Ascending aorta (tissue), 2 donors: Measurements from ENCODE around the gene IZUMO1. TPM values are rescaled to one million over a fixed set of nuclear protein-coding genes. Genes with fewer than 3 reads are reported as not detected.
A peak's percentile ranks its signal among the peaks of the same experiment; 100 is the strongest.

Experiments
- DNase-seq, 2 donors: peaks; one replicate each; pipeline ENCODE4 v3.0.0-alpha.2; 2019; ENCODE audit warnings: low spot score in 2 of 2
- H3K27ac ChIP-seq, 2 donors: fragments of 200-600 bp; sonication (generic); one replicate each; pipeline ENCODE4 v1.5.1; 2016 to 2017; ENCODE audit warnings: mild to moderate bottlenecking in 1 of 2
- H3K27me3 ChIP-seq: fragments of 200-600 bp; sonication (generic); one replicate; pipeline ENCODE4 v1.5.1; 2017
- H3K36me3 ChIP-seq, 2 donors: fragments of 200-600 bp; sonication (generic); one replicate each; pipeline ENCODE4 v1.5.1; 2016
- H3K4me1 ChIP-seq, 2 donors: fragments of 200-600 bp; sonication (generic); one replicate each; pipeline ENCODE4 v1.5.1; 2016 to 2017; ENCODE audit warnings: mild to moderate bottlenecking in 1 of 2
- H3K4me3 ChIP-seq, 2 donors: fragments of 200-600 bp; sonication (generic); one replicate each; pipeline ENCODE4 v1.5.1; 2016 to 2017; ENCODE audit warnings: mild to moderate bottlenecking in 1 of 2
- H3K9me3 ChIP-seq, 2 donors: fragments of 200-600 bp; sonication (generic); one replicate each; pipeline ENCODE4 v1.5.1; 2016
- CTCF ChIP-seq, 3 experiments: fragments of 200-600 bp in 2 of 3; fragments of 450-650 bp in 1 of 3; sonication (generic) in 2 of 3; IDR thresholded peaks; one replicate each; pipeline ENCODE4 v1.5.1; 2016 to 2019; ENCODE audit warnings: antibody characterized with exemption in 3 of 3, mild to moderate bottlenecking in 1 of 3, moderate library complexity in 1 of 3
- intact Hi-C: fragments of 100-400 bp; cut with DNase I; formaldehyde crosslinking; loops from one replicate; pipeline ENCODE4 v1.15.1; 2023
- total RNA-seq: library from RNA; depleted of rRNA; stranded (reverse); fragments of >200 nt; gene quantifications from one replicate; pipeline ENCODE4 v1.1.0, GENCODE V29; 2016

Gene IZUMO1
- total RNA-seq, 1 donor from 2014 or later, result not detected

GRCh38 chr19:48714759-48715675, 31.7 kb downstream of the IZUMO1 start:
- peaks cover 15 to 20% of the 10 kb centered on the region in 2 donors for H3K4me1 ChIP-seq
- H3K4me3 ChIP-seq, result peak overlapping the region; percentile 42 to 75
- no peaks in the 10 kb centered on the region for H3K27me3 ChIP-seq
- DNase-seq, result no peak
- intact Hi-C loops, result loop anchor here (1.0 to 10.0 kb wide), 5 partner anchors 23 to 350 kb away; partner anchors contain the start of genes CA11, HSD17B14, SYNGR4 and TMEM143
- TF ChIP-seq CTCF (IDR thresholded peaks at IDR 0.05), result no peak
- H3K36me3 ChIP-seq, result no peaks in the 10 kb centered on the region
- H3K27ac ChIP-seq, result peak overlapping the region; percentile 69 to 79
- H3K9me3 ChIP-seq, result no peaks in the 10 kb centered on the region

GRCh38 chr19:48713864-48714755, 32.6 kb downstream of the IZUMO1 start:
- Histone ChIP-seq H3K27ac (peak overlapping the region; percentile 69 to 79), H3K9me3 (no peaks in the 10 kb centered on the region), H3K36me3 (no peaks in the 10 kb centered on the region), H3K4me3 (peak overlapping the region; percentile 64 to 75), H3K27me3 (no peaks in the 10 kb centered on the region), H3K4me1 (peaks cover 12 to 18% of the 10 kb centered on the region in 2 donors)
- intact Hi-C loops, result loop anchor here (1.0 to 10.0 kb wide), 5 partner anchors 24 to 349 kb away; partner anchors contain the start of genes CA11, HSD17B14, SYNGR4 and TMEM143
- DNase-seq, result peak; percentile 97 to 99
- TF ChIP-seq CTCF (IDR thresholded peaks at IDR 0.05), result no peak

GRCh38 chr19:48713041-48713863, 33.5 kb downstream of the IZUMO1 start:
- intact Hi-C loops, result loop anchor here (5.0 to 10.0 kb wide), 2 partner anchors 124 to 348 kb away; partner anchors contain the start of genes HSD17B14, SYNGR4 and TMEM143
- Histone ChIP-seq H3K4me1 (peaks cover 12 to 18% of the 10 kb centered on the region in 2 donors), H3K9me3 (no peaks in the 10 kb centered on the region), H3K27ac (peak overlapping the region in 1 of 2 donors; percentile 46), H3K4me3 (peak overlapping the region; percentile 64 to 75), H3K36me3 (no peaks in the 10 kb centered on the region), H3K27me3 (no peaks in the 10 kb centered on the region)
- DNase-seq, result no peak
- TF ChIP-seq CTCF (IDR thresholded peaks at IDR 0.05), result no peak

- intact Hi-C loops, result loop anchor here (5.0 to 10.0 kb wide), 2 partner anchors 126 to 346 kb away; partner anchors contain the start of genes HSD17B14, SYNGR4 and TMEM143
- H3K4me1 ChIP-seq, result peaks cover 12 to 14% of the 10 kb centered on the region in 2 donors
- no peak for TF ChIP-seq CTCF (IDR thresholded peaks at IDR 0.05)
- no peaks in the 10 kb centered on the region for H3K36me3 ChIP-seq
- no peak for DNase-seq
- no peaks in the 10 kb centered on the region for H3K27me3 ChIP-seq
- no peak overlapping the region for H3K4me3 ChIP-seq
- H3K27ac ChIP-seq, result no peak overlapping the region
- H3K9me3 ChIP-seq, result no peaks in the 10 kb centered on the region
These were observed 35.5 kb downstream of the IZUMO1 start for GRCh38 chr19:48711106-48711662.
